Osteocyte (in vitro differentiated cells): ENCODE results near the gene UBTF. TPM values are rescaled to one million over a fixed set of nuclear protein-coding genes. Genes with fewer than 3 reads are reported as not detected.
A peak's percentile ranks its signal among the peaks of the same experiment; 100 is the strongest.

Source experiments
- DNase-seq: peaks from one replicate; pipeline ENCODE4 v3.0.0; 2021; ENCODE audit warnings: mixed read lengths; ENCODE audit not compliant: unreplicated experiment; ENCODE audit errors: extremely low spot score
- H3K27ac Mint-ChIP-seq: one replicate; pipeline ENCODE4 v1.8.0; 2021; ENCODE audit warnings: mild to moderate bottlenecking, mixed read lengths; ENCODE audit not compliant: unreplicated experiment
- H3K27me3 Mint-ChIP-seq: one replicate; pipeline ENCODE4 v1.8.0; 2021; ENCODE audit warnings: mixed read lengths; ENCODE audit not compliant: unreplicated experiment
- H3K36me3 Mint-ChIP-seq: one replicate; pipeline ENCODE4 v1.8.0; 2021; ENCODE audit warnings: mixed read lengths; ENCODE audit not compliant: unreplicated experiment
- H3K4me1 Mint-ChIP-seq: one replicate; pipeline ENCODE4 v1.8.0; 2021; ENCODE audit warnings: mixed read lengths; ENCODE audit not compliant: unreplicated experiment
- H3K4me3 Mint-ChIP-seq: one replicate; pipeline ENCODE4 v1.8.0; 2021; ENCODE audit warnings: mild to moderate bottlenecking, moderate library complexity, mixed read lengths; ENCODE audit not compliant: unreplicated experiment
- H3K9me3 Mint-ChIP-seq: one replicate; pipeline ENCODE4 v1.8.0; 2021; ENCODE audit warnings: mixed read lengths; ENCODE audit not compliant: unreplicated experiment
- CTCF ChIP-seq: fragments of 200-600 bp; sonication (generic); IDR thresholded peaks from 2 replicates; pipeline ENCODE4 v1.5.0; 2021; ENCODE audit warnings: antibody characterized with exemption, mild to moderate bottlenecking, moderate library complexity
- total RNA-seq: library from RNA; stranded (reverse); gene quantifications from 2 replicates; pipeline ENCODE4 v1.2.1, GENCODE V29; 2021

Gene UBTF
- total RNA-seq, 1 donor from 2014 or later = 96.9 TPM

- no peaks in the 10 kb centered on the region for H3K27me3 Mint-ChIP-seq
- peaks cover 17% of the 10 kb centered on the region for H3K4me1 Mint-ChIP-seq
- H3K9me3 Mint-ChIP-seq = no peaks in the 10 kb centered on the region
- no peak for DNase-seq
- H3K27ac Mint-ChIP-seq = peak overlapping the region; percentile 46
- H3K36me3 Mint-ChIP-seq = peaks cover 12% of the 10 kb centered on the region
- H3K4me3 Mint-ChIP-seq = no peak overlapping the region
- peak; percentile 73 for TF ChIP-seq CTCF
Observed at GRCh38 chr17:44203731-44204440, 15.6 kb downstream of the UBTF start.

GRCh38 chr17:44202756-44203155 lies 16.7 kb downstream of the UBTF start:
- H3K4me3 Mint-ChIP-seq = no peak overlapping the region
- no peak for DNase-seq
- peaks cover 23% of the 10 kb centered on the region for H3K4me1 Mint-ChIP-seq
- H3K27ac Mint-ChIP-seq = peak overlapping the region; percentile 3
- TF ChIP-seq CTCF = no peak
- H3K9me3 Mint-ChIP-seq = no peaks in the 10 kb centered on the region
- H3K36me3 Mint-ChIP-seq = peaks cover 3% of the 10 kb centered on the region
- no peaks in the 10 kb centered on the region for H3K27me3 Mint-ChIP-seq

GRCh38 chr17:44200478-44201155 lies 18.9 kb downstream of the UBTF start:
- Mint-ChIP-seq H3K9me3 (no peaks in the 10 kb centered on the region), H3K36me3 (peaks cover 5% of the 10 kb centered on the region), H3K4me3 (peak overlapping the region; percentile 85), H3K4me1 (peaks cover 31% of the 10 kb centered on the region), H3K27me3 (no peaks in the 10 kb centered on the region), H3K27ac (peak overlapping the region; percentile 94)
- DNase-seq = no peak
- no peak for TF ChIP-seq CTCF

GRCh38 chr17:44199553-44200477 lies 19.7 kb downstream of the UBTF start, which contains the start of gene ATXN7L3:
Gene ATXN7L3 (minus strand): TSS chr17:44199884. CDS start chr17:44198070, 1,814 bp downstream.
- DNase-seq = peak; percentile 100
- Mint-ChIP-seq H3K4me1 (peaks cover 31% of the 10 kb centered on the region), H3K36me3 (peaks cover 9% of the 10 kb centered on the region), H3K27ac (peak within 1 kb of the TSS; percentile 94), H3K4me3 (peak within 1 kb of the TSS; percentile 85), H3K27me3 (no peaks in the 10 kb centered on the region), H3K9me3 (no peaks in the 10 kb centered on the region)
- TF ChIP-seq CTCF = no peak
